HPDE6-E6E7 (cell line): ENCODE measurements around the gene MPHOSPH9.
A peak's percentile ranks its signal among the peaks of the same experiment; 100 is the strongest.
"Not testable (repeated sequence)": the region's sequence is repeated elsewhere in the genome, so short reads cannot be mapped to it uniquely, and the experiment has no call there.

ENCODE experiments used
- DNase-seq: peaks from one replicate; pipeline ENCODE4 v3.0.0; 2011; ENCODE audit warnings: missing footprints; ENCODE audit errors: extremely low spot score

MPHOSPH9 gene

GRCh38 chr12:123254853-123255446 lies 22.0 kb upstream of the MPHOSPH9 start:
- no peak for DNase-seq

DNA sequence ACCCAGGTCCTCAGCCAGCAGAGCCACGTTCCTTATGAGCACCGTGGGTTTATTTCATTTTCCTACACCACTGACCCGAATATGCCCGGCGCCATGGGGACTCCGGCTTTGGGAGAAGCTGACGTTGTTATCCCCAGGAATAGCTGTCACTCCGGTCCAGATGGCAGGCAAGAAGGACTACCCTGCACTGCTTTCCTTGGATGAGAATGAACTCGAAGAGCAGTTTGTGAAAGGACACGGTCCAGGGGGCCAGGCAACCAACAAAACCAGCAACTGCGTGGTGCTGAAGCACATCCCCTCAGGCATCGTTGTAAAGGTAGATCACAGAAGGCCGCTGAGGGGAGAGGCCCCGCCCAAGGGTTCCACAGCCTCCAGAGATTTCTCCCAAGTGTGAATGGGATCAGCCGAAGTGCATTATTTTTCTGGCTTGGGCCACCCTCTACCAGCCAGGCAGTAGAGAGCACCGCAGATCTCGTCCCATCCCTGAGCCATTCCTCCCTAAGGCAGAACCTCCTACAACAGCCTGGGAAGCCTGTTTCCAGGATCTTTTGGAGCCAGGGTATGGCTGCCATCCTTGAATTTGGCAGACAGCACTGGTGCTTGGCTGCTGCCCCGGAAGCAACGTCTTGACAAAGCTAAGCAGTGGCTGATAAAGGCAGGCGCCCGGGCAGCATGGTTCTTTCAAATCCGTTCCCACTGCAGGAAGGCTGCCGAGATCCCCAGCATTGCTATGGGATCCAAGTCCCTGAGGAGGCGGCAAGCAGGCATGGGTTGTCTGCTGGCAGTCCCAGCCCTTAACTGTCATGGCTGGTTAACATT lies 20.9 kb upstream of the MPHOSPH9 start:
- DNase-seq, result no peak

GRCh38 chr12:123252365-123252764 lies 19.4 kb upstream of the MPHOSPH9 start:
- DNase-seq, result not testable (repeated sequence)

DNA sequence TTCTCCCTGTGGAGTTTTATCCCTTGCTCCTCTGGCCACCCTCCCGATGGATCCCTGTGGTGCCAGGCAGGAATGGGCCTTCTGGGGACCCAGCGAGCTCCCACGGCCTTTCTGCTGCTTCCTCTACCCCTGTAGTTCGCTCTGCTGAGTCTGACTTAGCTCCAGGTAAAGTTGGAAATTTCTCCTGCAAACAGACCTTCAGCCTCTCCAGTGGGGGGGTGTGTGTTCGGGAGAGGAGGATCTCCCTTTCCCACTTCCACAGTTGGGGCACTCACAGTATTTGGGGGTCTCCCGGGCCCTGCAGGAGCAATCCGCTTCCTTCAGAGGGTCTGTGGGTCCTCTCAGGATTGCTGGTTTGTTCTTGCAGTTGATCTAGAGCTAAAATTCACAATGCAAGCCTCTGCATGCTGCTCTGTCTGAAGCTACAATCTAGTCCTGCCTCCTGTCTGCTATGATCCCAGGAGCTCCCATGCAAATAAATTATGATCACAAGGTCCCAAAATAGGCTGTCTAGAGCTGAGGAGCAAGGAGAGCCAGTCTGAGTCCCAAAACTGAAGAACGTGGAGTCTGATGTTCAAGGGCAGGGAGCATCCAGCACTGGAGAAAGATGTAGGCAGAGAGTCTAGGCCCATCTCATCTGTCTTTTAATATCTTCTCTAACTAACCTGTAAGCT lies 18.6 kb upstream of the MPHOSPH9 start:
- no peak for DNase-seq

- DNase-seq, result peak; percentile 59
Measured at GRCh38 chr12:123250471-123251383, 17.8 kb upstream of the MPHOSPH9 start.

- DNase-seq, result not testable (repeated sequence)
Measured at GRCh38 chr12:123248996-123249741, 16.2 kb upstream of the MPHOSPH9 start.

GRCh38 chr12:123248129-123248528 lies 15.2 kb upstream of the MPHOSPH9 start:
- DNase-seq, result not testable (repeated sequence)

- no peak for DNase-seq
Measured at GRCh38 chr12:123245678-123246077, 12.7 kb upstream of the MPHOSPH9 start.

GRCh38 chr12:123243671-123244262 lies 10.8 kb upstream of the MPHOSPH9 start:
- no peak for DNase-seq

- no peak for DNase-seq
Measured at GRCh38 chr12:123242116-123242904, 9.4 kb upstream of the MPHOSPH9 start.

GRCh38 chr12:123238961-123239360 lies 6.0 kb upstream of the MPHOSPH9 start:
- no peak for DNase-seq

DNA sequence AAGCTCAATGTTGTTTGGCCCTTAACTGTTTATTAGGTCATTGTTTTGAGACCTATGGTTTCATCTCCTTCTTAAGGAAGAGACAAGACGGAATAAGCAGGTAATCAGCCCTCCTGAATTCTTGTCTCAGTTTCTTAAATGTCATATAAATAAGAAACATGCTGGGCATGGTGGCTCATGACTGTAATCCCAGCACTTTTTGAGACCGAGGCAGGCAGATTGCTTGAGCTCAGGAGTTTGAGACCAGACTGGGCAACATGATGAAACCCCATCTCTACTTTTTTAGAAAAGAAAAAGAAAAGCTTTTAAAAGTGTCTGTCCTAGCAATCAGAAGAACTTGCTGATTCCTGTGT lies 5.4 kb upstream of the MPHOSPH9 start:
- no peak for DNase-seq

DNA sequence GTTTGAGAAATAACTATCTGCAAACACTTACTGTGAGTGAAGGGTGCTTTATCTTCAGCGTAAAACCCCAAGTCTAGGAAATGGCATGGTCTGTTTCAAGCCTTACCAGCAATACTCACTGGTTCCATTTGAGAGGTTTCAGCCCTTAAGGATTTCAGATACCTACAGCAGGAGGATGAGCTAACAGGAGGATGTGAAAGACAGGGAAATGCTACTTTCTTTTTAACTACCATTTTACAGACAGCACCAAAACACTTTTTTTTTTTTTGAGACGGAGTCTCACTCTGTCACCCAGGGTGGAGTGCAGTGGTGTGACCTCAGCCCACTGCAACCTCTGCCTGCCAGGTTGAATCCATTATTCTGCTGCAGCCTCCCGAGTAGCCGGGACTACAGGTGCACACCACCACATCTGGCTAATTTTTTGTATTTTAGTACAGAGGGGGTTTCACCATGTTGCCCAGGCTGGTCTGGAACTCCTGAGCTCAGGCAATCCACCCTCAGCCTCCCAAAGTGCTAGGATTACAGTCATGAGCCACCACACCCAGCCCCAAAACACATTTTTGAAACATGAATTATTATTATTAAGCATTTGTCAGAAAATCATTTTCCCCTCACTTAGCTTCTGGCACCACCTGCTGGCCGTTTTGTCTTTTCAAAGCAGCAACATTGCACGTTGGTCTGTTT lies 4.8 kb upstream of the MPHOSPH9 start:
- DNase-seq, result peak; percentile 43

- DNase-seq, result no peak
Measured at GRCh38 chr12:123233505-123234308, 766 bp upstream of the MPHOSPH9 start.

GRCh38 chr12:123232472-123232806 lies 502 bp downstream of the MPHOSPH9 start:
- peak; percentile 50 for DNase-seq

DNA sequence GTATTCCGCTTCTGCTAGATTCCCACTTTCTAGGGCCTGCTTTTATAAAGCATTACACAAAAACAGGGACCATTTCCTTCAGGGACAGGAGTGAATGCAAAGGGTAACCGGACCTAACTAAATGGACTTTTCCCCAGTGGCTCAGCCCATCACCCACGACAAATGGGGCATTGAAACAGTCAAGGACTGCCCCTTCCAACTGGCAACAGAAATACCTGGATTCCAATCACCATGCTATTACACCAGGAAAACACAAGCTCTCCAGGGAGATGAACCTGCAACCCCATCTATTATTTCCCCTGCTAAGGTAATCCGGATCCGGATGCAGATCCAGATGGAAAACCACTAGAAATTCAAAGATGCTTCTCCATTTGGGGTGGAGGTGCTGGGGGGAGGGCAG lies 1.0 kb downstream of the MPHOSPH9 start:
- DNase-seq, result no peak

- no peak for DNase-seq
Measured at GRCh38 chr12:123229051-123229450, 3.9 kb downstream of the MPHOSPH9 start.

- DNase-seq, result no peak
Measured at GRCh38 chr12:123227581-123228258, 5.2 kb downstream of the MPHOSPH9 start.
